ENCODE measurements around the gene MAN2A2. TPM values are rescaled to one million over a fixed set of nuclear protein-coding genes. Genes with fewer than 3 reads are reported as not detected.
"Not testable (repeated sequence)": the region's sequence is repeated elsewhere in the genome, so short reads cannot be mapped to it uniquely, and the experiment has no call there.

MAN2A2 gene
- total RNA-seq, 4 donors from 2014 or later: 56.8 to 124 (median 92.4) TPM

- Histone ChIP-seq H3K36me3 (peaks cover 0 to 56% of the 10 kb centered on the region in 2 donors), H3K4me3 (no peak overlapping the region), H3K27me3 (no peaks in the 10 kb centered on the region), H3K27ac (peak overlapping the region in 2 of 4 donors; percentile 8 to 20), H3K9me3 (no peaks in the 10 kb centered on the region), H3K4me1 (peaks cover 22 to 32% of the 10 kb centered on the region in 2 donors)
- no peak for TF ChIP-seq CTCF (IDR thresholded peaks at IDR 0.05 in 4 of 5, conservative IDR thresholded peaks at IDR 0.05 in 1 of 5)
- TF ChIP-seq POLR2A (IDR thresholded peaks at IDR 0.05): no peak
- ATAC-seq (no peak), DNase-seq (no peak)
- in situ Hi-C loops (cut with MboI; ENCODE audit: low sequenced_read_pairs in 4 of 4): no loop called here
- intact Hi-C loops (cut with DNase I; ENCODE audit: low total_unique reads): no loop called here
These were observed 2.4 kb downstream of the MAN2A2 start for GRCh38 chr15:90905306-90906180.

- Histone ChIP-seq H3K4me3 (no peak overlapping the region), H3K27me3 (no peaks in the 10 kb centered on the region), H3K4me1 (peaks cover 22 to 32% of the 10 kb centered on the region in 2 donors), H3K9me3 (no peaks in the 10 kb centered on the region), H3K27ac (peak overlapping the region in 2 of 4 donors; percentile 55 to 62), H3K36me3 (peaks cover 0 to 64% of the 10 kb centered on the region in 2 donors)
- no peak for DNase-seq
- no peak for TF ChIP-seq CTCF (IDR thresholded peaks at IDR 0.05 in 4 of 5, conservative IDR thresholded peaks at IDR 0.05 in 1 of 5)
- intact Hi-C loops (cut with DNase I; ENCODE audit: low total_unique reads) (no loop called here), in situ Hi-C loops (cut with MboI; ENCODE audit: low sequenced_read_pairs in 4 of 4) (no loop called here)
- no peak for ATAC-seq
These were observed 3.2 kb downstream of the MAN2A2 start for GRCh38 chr15:90906181-90906849.

- H3K27ac ChIP-seq: peak overlapping the region in 3 of 4 donors; percentile 16 to 62 (median 55)
- no peaks in the 10 kb centered on the region for H3K9me3 ChIP-seq
- DNase-seq (no peak), ATAC-seq (no peak)
- TF ChIP-seq CTCF (IDR thresholded peaks at IDR 0.05 in 4 of 5, conservative IDR thresholded peaks at IDR 0.05 in 1 of 5) (no peak), POLR2A (IDR thresholded peaks at IDR 0.05) (no peak)
- peaks cover 0 to 72% of the 10 kb centered on the region in 2 donors for H3K36me3 ChIP-seq
- H3K27me3 ChIP-seq: no peaks in the 10 kb centered on the region
- H3K4me1 ChIP-seq: peaks cover 15 to 25% of the 10 kb centered on the region in 2 donors
- in situ Hi-C loops (cut with MboI; ENCODE audit: low sequenced_read_pairs in 4 of 4): no loop called here
- intact Hi-C loops (cut with DNase I; ENCODE audit: low total_unique reads): no loop called here
- no peak overlapping the region for H3K4me3 ChIP-seq
These were observed 4.1 kb downstream of the MAN2A2 start for GRCh38 chr15:90907051-90907660.

- Histone ChIP-seq H3K36me3 (peaks cover 0 to 80% of the 10 kb centered on the region in 2 donors), H3K9me3 (no peaks in the 10 kb centered on the region), H3K27ac (peak overlapping the region; percentile 16 to 62 (median 37)), H3K27me3 (no peaks in the 10 kb centered on the region), H3K4me3 (no peak overlapping the region), H3K4me1 (peaks cover 15 to 25% of the 10 kb centered on the region in 2 donors)
- TF ChIP-seq POLR2A (IDR thresholded peaks at IDR 0.05): no peak
- no peak for TF ChIP-seq CTCF (IDR thresholded peaks at IDR 0.05 in 4 of 5, conservative IDR thresholded peaks at IDR 0.05 in 1 of 5)
- intact Hi-C loops (cut with DNase I; ENCODE audit: low total_unique reads): no loop called here
- DNase-seq: no peak
- in situ Hi-C loops (cut with MboI; ENCODE audit: low sequenced_read_pairs in 4 of 4): no loop called here
- ATAC-seq: no peak
These were observed 4.9 kb downstream of the MAN2A2 start for GRCh38 chr15:90907838-90908507.

- H3K4me1 ChIP-seq: peaks cover 4 to 26% of the 10 kb centered on the region in 2 donors
These were observed 6.3 kb downstream of the MAN2A2 start for GRCh38 chr15:90909449-90909848.

More at GRCh38 chr15:90909449-90909848, 6.3 kb downstream of the MAN2A2 start:
- H3K27ac ChIP-seq; H3K4me3 ChIP-seq; H3K27me3 ChIP-seq; H3K9me3 ChIP-seq; DNase-seq; intact Hi-C loops (cut with DNase I; ENCODE audit: low total_unique reads); ATAC-seq; in situ Hi-C loops (cut with MboI; ENCODE audit: low sequenced_read_pairs in 4 of 4): not testable (repeated sequence)
- H3K36me3 ChIP-seq: peaks cover 0 to 95% of the 10 kb centered on the region in 2 donors
